Osteoblast (primary cell): ENCODE results near the gene PALLD. TPM values are rescaled to one million over a fixed set of nuclear protein-coding genes. Genes with fewer than 3 reads are reported as not detected.

Experiments
- DNase-seq: peaks from one replicate; pipeline ENCODE4 v3.0.0; 2011; ENCODE audit warnings: low spot score, mixed read lengths; ENCODE audit not compliant: insufficient read length; ENCODE audit errors: missing footprints
- H2AFZ ChIP-seq: 2 replicates; pipeline ENCODE4 v1.6.0; 2011; ENCODE audit warnings: mild to moderate bottlenecking, low read length
- H3K27ac ChIP-seq: 2 replicates; pipeline ENCODE4 v1.5.1; 2011; ENCODE audit warnings: mild to moderate bottlenecking, low read depth, low read length, moderate library complexity
- H3K27me3 ChIP-seq: 2 replicates; pipeline ENCODE4 v1.6.0; 2012; ENCODE audit warnings: mild to moderate bottlenecking, control low read depth, inconsistent platforms, low read length, moderate library complexity; ENCODE audit not compliant: insufficient read depth
- H3K36me3 ChIP-seq: 2 replicates; pipeline ENCODE4 v1.5.1; 2011; ENCODE audit warnings: mild to moderate bottlenecking, low read length, control low read depth, moderate library complexity; ENCODE audit not compliant: insufficient read depth
- H3K4me1 ChIP-seq: 2 replicates; pipeline ENCODE4 v1.5.1; 2011; ENCODE audit warnings: mild to moderate bottlenecking, low read length, control low read depth, moderate library complexity; ENCODE audit not compliant: insufficient read depth
- H3K4me2 ChIP-seq: 2 replicates; pipeline ENCODE4 v1.6.0; 2011; ENCODE audit warnings: mild to moderate bottlenecking, low read length; ENCODE audit not compliant: insufficient read depth
- H3K4me3 ChIP-seq: fragments of 200-600 bp; sonication (generic); 3 replicates; pipeline ENCODE4 v1.5.1; 2012; ENCODE audit warnings: mild to moderate bottlenecking, low read length, inconsistent platforms; ENCODE audit not compliant: insufficient read depth
- H3K79me2 ChIP-seq: 2 replicates; pipeline ENCODE4 v1.6.0; 2012; ENCODE audit warnings: mild to moderate bottlenecking, low read length, control low read depth, inconsistent platforms; ENCODE audit not compliant: insufficient read depth
- H3K9me3 ChIP-seq: 2 replicates; pipeline ENCODE4 v1.5.1; 2011; ENCODE audit warnings: low read depth, low read length, control low read depth
- H4K20me1 ChIP-seq: 2 replicates; pipeline ENCODE4 v1.6.0; 2012; ENCODE audit warnings: mild to moderate bottlenecking, low read length, control low read depth; ENCODE audit not compliant: insufficient read depth
- total RNA-seq: library from RNA; depleted of rRNA; stranded (reverse); fragments of >200 nt; gene quantifications from 2 replicates; pipeline ENCODE4 v1.2.3, GENCODE V29; 2012
- TF ChIP-seq, protein P1 (sequence below): IDR thresholded peaks from 2 replicates; pipeline ENCODE4 v1.5.1; 2011; ENCODE audit warnings: mild to moderate bottlenecking, low read depth, low read length, moderate library complexity; ENCODE audit errors: extremely low read depth

The PALLD gene
- total RNA-seq, 1 donor = 244 TPM

GRCh38 chr4:168679397-168679796, 182.5 kb downstream of the PALLD start:
- Histone ChIP-seq H3K4me1 (peaks cover 19% of the 10 kb centered on the region), H3K9me3 (no peaks in the 10 kb centered on the region), H3K79me2 (peaks cover 5% of the 10 kb centered on the region), H3K36me3 (peaks cover 55% of the 10 kb centered on the region), H3K4me3 (no peak overlapping the region), H2AFZ (no peak overlapping the region), H4K20me1 (no peaks in the 10 kb centered on the region), H3K27me3 (no peaks in the 10 kb centered on the region), H3K27ac (peak overlapping the region; percentile 24), H3K4me2 (no peak overlapping the region)
- TF ChIP-seq, protein P1, sequence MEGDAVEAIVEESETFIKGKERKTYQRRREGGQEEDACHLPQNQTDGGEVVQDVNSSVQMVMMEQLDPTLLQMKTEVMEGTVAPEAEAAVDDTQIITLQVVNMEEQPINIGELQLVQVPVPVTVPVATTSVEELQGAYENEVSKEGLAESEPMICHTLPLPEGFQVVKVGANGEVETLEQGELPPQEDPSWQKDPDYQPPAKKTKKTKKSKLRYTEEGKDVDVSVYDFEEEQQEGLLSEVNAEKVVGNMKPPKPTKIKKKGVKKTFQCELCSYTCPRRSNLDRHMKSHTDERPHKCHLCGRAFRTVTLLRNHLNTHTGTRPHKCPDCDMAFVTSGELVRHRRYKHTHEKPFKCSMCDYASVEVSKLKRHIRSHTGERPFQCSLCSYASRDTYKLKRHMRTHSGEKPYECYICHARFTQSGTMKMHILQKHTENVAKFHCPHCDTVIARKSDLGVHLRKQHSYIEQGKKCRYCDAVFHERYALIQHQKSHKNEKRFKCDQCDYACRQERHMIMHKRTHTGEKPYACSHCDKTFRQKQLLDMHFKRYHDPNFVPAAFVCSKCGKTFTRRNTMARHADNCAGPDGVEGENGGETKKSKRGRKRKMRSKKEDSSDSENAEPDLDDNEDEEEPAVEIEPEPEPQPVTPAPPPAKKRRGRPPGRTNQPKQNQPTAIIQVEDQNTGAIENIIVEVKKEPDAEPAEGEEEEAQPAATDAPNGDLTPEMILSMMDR = no peak
- DNase-seq = no peak

- TF ChIP-seq, protein P1 = no peak
- peak overlapping the region; percentile 24 for H3K27ac ChIP-seq
Observed at GRCh38 chr4:168679819-168680218, 183.0 kb downstream of the PALLD start.

GRCh38 chr4:168682898-168683500, 186.1 kb downstream of the PALLD start:
- peaks cover 5% of the 10 kb centered on the region for H3K79me2 ChIP-seq
- H3K27me3 ChIP-seq = no peaks in the 10 kb centered on the region
- H3K36me3 ChIP-seq = peaks cover 80% of the 10 kb centered on the region
- no peaks in the 10 kb centered on the region for H3K9me3 ChIP-seq
- no peaks in the 10 kb centered on the region for H4K20me1 ChIP-seq
- peaks cover 12% of the 10 kb centered on the region for H3K4me1 ChIP-seq
- no peak overlapping the region for H3K27ac ChIP-seq
- TF ChIP-seq, protein P1 = no peak
- H2AFZ ChIP-seq = no peak overlapping the region
- H3K4me2 ChIP-seq = no peak overlapping the region
- DNase-seq = no peak
- H3K4me3 ChIP-seq = no peak overlapping the region

More at GRCh38 chr4:168679819-168680218, 183.0 kb downstream of the PALLD start:
- Histone ChIP-seq H3K79me2 (peaks cover 5% of the 10 kb centered on the region), H3K36me3 (peaks cover 59% of the 10 kb centered on the region), H3K27me3 (no peaks in the 10 kb centered on the region), H2AFZ (no peak overlapping the region), H3K4me1 (peaks cover 15% of the 10 kb centered on the region), H3K4me3 (no peak overlapping the region), H3K4me2 (no peak overlapping the region), H4K20me1 (no peaks in the 10 kb centered on the region), H3K9me3 (no peaks in the 10 kb centered on the region)
- DNase-seq = no peak

- Histone ChIP-seq H3K4me3 (no peak overlapping the region), H3K4me1 (peaks cover 12% of the 10 kb centered on the region), H3K79me2 (peaks cover 4% of the 10 kb centered on the region), H3K27me3 (no peaks in the 10 kb centered on the region), H2AFZ (no peak overlapping the region), H4K20me1 (no peaks in the 10 kb centered on the region), H3K36me3 (peaks cover 80% of the 10 kb centered on the region), H3K4me2 (no peak overlapping the region), H3K9me3 (no peaks in the 10 kb centered on the region), H3K27ac (no peak overlapping the region)
- DNase-seq = no peak
- TF ChIP-seq, protein P1 = no peak
Observed at GRCh38 chr4:168683595-168683994, 186.7 kb downstream of the PALLD start.
